Mesothelial cell of epicardium (in vitro differentiated cells): ENCODE measurements around the gene SCAF11. TPM values are rescaled to one million over a fixed set of nuclear protein-coding genes. Genes with fewer than 3 reads are reported as not detected.

Source experiments
- DNase-seq, 2 experiments: peaks; one replicate each; pipeline ENCODE4 v3.0.0; 2021; ENCODE audit warnings: low spot score in 2 of 2; ENCODE audit not compliant: unreplicated experiment in 2 of 2
- H3K27ac Mint-ChIP-seq: 2 replicates; pipeline ENCODE4 v1.8.0; 2021; ENCODE audit warnings: mixed read lengths
- H3K27me3 Mint-ChIP-seq: 2 replicates; pipeline ENCODE4 v1.8.0; 2021; ENCODE audit warnings: low read depth, mixed read lengths
- H3K36me3 Mint-ChIP-seq: 2 replicates; pipeline ENCODE4 v1.8.0; 2021; ENCODE audit warnings: mixed read lengths
- H3K4me1 Mint-ChIP-seq: 2 replicates; pipeline ENCODE4 v1.8.0; 2021; ENCODE audit warnings: mixed read lengths
- H3K4me3 Mint-ChIP-seq: 2 replicates; pipeline ENCODE4 v1.8.0; 2021; ENCODE audit warnings: mild to moderate bottlenecking, moderate library complexity, mixed read lengths
- H3K9me3 Mint-ChIP-seq: 2 replicates; pipeline ENCODE4 v1.8.0; 2021; ENCODE audit warnings: mixed read lengths
- CTCF ChIP-seq: fragments of 200-600 bp; sonication (generic); IDR thresholded peaks from one replicate; pipeline ENCODE4 v1.5.0; 2021; ENCODE audit warnings: antibody characterized with exemption; ENCODE audit not compliant: unreplicated experiment
- total RNA-seq: library from RNA; stranded (reverse); gene quantifications from 3 replicates; pipeline ENCODE4 v1.2.1, GENCODE V29; 2021

SCAF11 gene
- total RNA-seq, 1 donor from 2014 or later, result 119 TPM

GRCh38 chr12:45878630-45879255 lies 111.6 kb downstream of the SCAF11 start:
- TF ChIP-seq CTCF, result no peak
- Mint-ChIP-seq H3K27ac (peak overlapping the region; percentile 75), H3K36me3 (peaks cover 53% of the 10 kb centered on the region)

GRCh38 chr12:45877069-45877468 lies 113.3 kb downstream of the SCAF11 start:
- no peak overlapping the region for H3K27ac Mint-ChIP-seq
- no peak overlapping the region for H3K4me3 Mint-ChIP-seq
- TF ChIP-seq CTCF, result no peak

More at GRCh38 chr12:45878630-45879255, 111.6 kb downstream of the SCAF11 start:
- no peaks in the 10 kb centered on the region for H3K27me3 Mint-ChIP-seq
- peaks cover 18% of the 10 kb centered on the region for H3K4me1 Mint-ChIP-seq
- no peak overlapping the region for H3K4me3 Mint-ChIP-seq
- H3K9me3 Mint-ChIP-seq, result peaks cover 13% of the 10 kb centered on the region
- no peak for DNase-seq

GRCh38 chr12:45872446-45872845 lies 117.9 kb downstream of the SCAF11 start:
- H3K4me1 Mint-ChIP-seq, result no peaks in the 10 kb centered on the region
- H3K27me3 Mint-ChIP-seq, result no peaks in the 10 kb centered on the region
- no peak overlapping the region for H3K4me3 Mint-ChIP-seq
- no peak for TF ChIP-seq CTCF
- no peak for DNase-seq
- peaks cover 13% of the 10 kb centered on the region for H3K9me3 Mint-ChIP-seq
- H3K27ac Mint-ChIP-seq, result peak overlapping the region; percentile 27
- H3K36me3 Mint-ChIP-seq, result peaks cover 54% of the 10 kb centered on the region

More at GRCh38 chr12:45877069-45877468, 113.3 kb downstream of the SCAF11 start:
- no peaks in the 10 kb centered on the region for H3K27me3 Mint-ChIP-seq
- DNase-seq, result no peak
- H3K4me1 Mint-ChIP-seq, result peaks cover 18% of the 10 kb centered on the region
- H3K9me3 Mint-ChIP-seq, result peaks cover 13% of the 10 kb centered on the region
- H3K36me3 Mint-ChIP-seq, result peaks cover 58% of the 10 kb centered on the region
